NCI-H2196 treated with DMSO at 0.1 percent for 48 hours (cell line): ENCODE data around the gene MDH1.

ENCODE experiments used
- DNase-seq: peaks from one replicate; lab custom pipeline; 2025; ENCODE audit not compliant: unreplicated experiment; lab: John Stamatoyannopoulos, UW

The MDH1 gene

GRCh38 chr2:63628403-63628942 lies 39.7 kb downstream of the MDH1 start:
- no peak for DNase-seq

- DNase-seq: no peak
Observed at GRCh38 chr2:63631501-63631900, 42.7 kb downstream of the MDH1 start.

GRCh38 chr2:63632382-63632781 lies 43.6 kb downstream of the MDH1 start:
- no peak for DNase-seq

GRCh38 chr2:63639344-63639743 lies 50.6 kb downstream of the MDH1 start:
- DNase-seq: no peak

GRCh38 chr2:63642946-63643345 lies 54.2 kb downstream of the MDH1 start:
- DNase-seq: no peak

- DNase-seq: no peak
Observed at GRCh38 chr2:63643486-63643885, 54.7 kb downstream of the MDH1 start.

- DNase-seq: no peak
Observed at GRCh38 chr2:63648632-63649031, 59.9 kb downstream of the MDH1 start.

GRCh38 chr2:63649829-63650228 lies 61.1 kb downstream of the MDH1 start:
- no peak for DNase-seq

GRCh38 chr2:63650756-63651155 lies 62.0 kb downstream of the MDH1 start:
- DNase-seq: no peak

GRCh38 chr2:63651356-63651755 lies 62.6 kb downstream of the MDH1 start:
- DNase-seq: no peak

GRCh38 chr2:63651861-63652651 lies 63.3 kb downstream of the MDH1 start:
- no peak for DNase-seq

- DNase-seq: no peak
Observed at GRCh38 chr2:63652652-63652985, 63.9 kb downstream of the MDH1 start.

GRCh38 chr2:63654959-63655358 lies 66.2 kb downstream of the MDH1 start:
- DNase-seq: no peak
